ENCODE data around the gene MPV17L. TPM values are rescaled to one million over a fixed set of nuclear protein-coding genes. Genes with fewer than 3 reads are reported as not detected.
"Not testable (repeated sequence)": the region's sequence is repeated elsewhere in the genome, so short reads cannot be mapped to it uniquely, and the experiment has no call there.

Gene MPV17L
- total RNA-seq, 1 experiment from 2014 or later = not detected

DNA sequence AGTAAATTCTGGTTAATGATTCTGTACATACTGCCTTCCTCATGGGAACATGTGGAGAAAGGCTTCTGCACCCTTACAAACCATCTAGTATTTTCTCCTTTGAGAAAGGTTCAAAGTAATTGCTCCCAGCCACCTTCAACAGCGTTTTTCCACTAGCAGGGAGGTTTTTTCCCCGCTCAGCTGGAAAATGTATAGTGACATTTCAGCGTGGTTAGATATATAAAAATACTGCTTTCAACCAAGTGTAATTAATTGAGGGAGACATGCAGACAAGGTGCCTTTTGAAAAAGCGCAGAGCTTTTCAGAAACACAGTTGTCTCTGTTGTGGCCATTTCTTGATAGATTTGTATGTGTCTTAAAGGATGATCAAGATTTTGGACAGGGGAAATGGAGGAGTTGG lies 44.0 kb downstream of the MPV17L start:
- in situ Hi-C loops (cut with HindIII; ENCODE audit: low pct_unique_long_range_greater_than_20kb, low sequenced_read_pairs) = no loop called here
- DNase-seq (ENCODE audit: low read depth, low spot score) = no peak

- in situ Hi-C loops (cut with HindIII; ENCODE audit: low pct_unique_long_range_greater_than_20kb, low sequenced_read_pairs) = no loop called here
- DNase-seq (ENCODE audit: low read depth, low spot score) = no peak
These were observed 45.3 kb downstream of the MPV17L start for GRCh38 chr16:15440852-15441251.

DNA sequence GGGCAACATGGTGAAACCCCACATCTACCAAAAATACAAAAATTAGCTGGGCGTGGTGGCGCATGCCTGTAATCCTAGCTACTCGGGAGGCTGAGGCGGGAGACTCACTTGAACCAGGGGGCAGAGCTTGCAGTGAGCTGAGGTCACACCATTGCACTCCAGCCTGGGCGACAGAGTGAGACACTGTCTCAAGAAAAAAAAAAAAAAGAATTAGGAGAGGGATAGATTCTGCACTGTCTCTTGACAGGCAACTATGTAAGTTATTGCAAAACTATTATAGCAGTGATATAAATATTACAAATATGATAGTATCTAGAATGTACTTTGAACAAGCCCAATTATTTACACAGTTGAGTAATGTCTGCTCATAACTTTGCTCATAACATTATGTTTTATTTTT lies 46.6 kb downstream of the MPV17L start:
- DNase-seq (ENCODE audit: low read depth, low spot score); in situ Hi-C loops (cut with HindIII; ENCODE audit: low pct_unique_long_range_greater_than_20kb, low sequenced_read_pairs): not testable (repeated sequence)

GRCh38 chr16:15443753-15444152 lies 48.2 kb downstream of the MPV17L start:
- in situ Hi-C loops (cut with HindIII; ENCODE audit: low pct_unique_long_range_greater_than_20kb, low sequenced_read_pairs) = no loop called here
- no peak for DNase-seq (ENCODE audit: low read depth, low spot score)

- no peak for DNase-seq (ENCODE audit: low read depth, low spot score)
- in situ Hi-C loops (cut with HindIII; ENCODE audit: low pct_unique_long_range_greater_than_20kb, low sequenced_read_pairs) = no loop called here
These were observed 48.7 kb downstream of the MPV17L start for GRCh38 chr16:15444264-15444663.

DNA sequence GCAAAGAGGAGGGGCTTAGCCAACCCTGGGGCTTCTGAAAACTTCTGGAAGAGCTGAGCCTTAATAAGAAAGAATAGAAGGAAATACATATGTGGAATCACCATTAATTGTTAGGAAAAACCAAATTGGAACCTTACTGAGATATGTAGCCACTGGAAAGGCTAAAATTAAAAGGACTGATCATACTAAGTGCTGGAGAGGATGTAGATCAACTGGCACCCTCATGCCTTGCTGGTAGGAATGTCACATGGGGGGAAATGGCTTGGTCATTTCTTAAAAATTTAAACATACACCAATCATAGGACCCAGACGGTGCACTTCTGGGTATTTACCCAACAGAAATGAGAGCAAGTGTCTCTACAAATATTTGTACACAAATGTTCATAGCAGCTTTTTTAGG lies 49.9 kb downstream of the MPV17L start:
- in situ Hi-C loops (cut with HindIII; ENCODE audit: low pct_unique_long_range_greater_than_20kb, low sequenced_read_pairs) = no loop called here
- DNase-seq (ENCODE audit: low read depth, low spot score) = no peak

- in situ Hi-C loops (cut with HindIII; ENCODE audit: low pct_unique_long_range_greater_than_20kb, low sequenced_read_pairs) = no loop called here
- no peak for DNase-seq (ENCODE audit: low read depth, low spot score)
These were observed 51.3 kb downstream of the MPV17L start for GRCh38 chr16:15446901-15447300.

- in situ Hi-C loops (cut with HindIII; ENCODE audit: low pct_unique_long_range_greater_than_20kb, low sequenced_read_pairs) = no loop called here
- no peak for DNase-seq (ENCODE audit: low read depth, low spot score)
These were observed 55.1 kb downstream of the MPV17L start for GRCh38 chr16:15450624-15451023.

GRCh38 chr16:15451098-15451731 lies 55.7 kb downstream of the MPV17L start:
- in situ Hi-C loops (cut with HindIII; ENCODE audit: low pct_unique_long_range_greater_than_20kb, low sequenced_read_pairs) = no loop called here
- no peak for DNase-seq (ENCODE audit: low read depth, low spot score)

DNA sequence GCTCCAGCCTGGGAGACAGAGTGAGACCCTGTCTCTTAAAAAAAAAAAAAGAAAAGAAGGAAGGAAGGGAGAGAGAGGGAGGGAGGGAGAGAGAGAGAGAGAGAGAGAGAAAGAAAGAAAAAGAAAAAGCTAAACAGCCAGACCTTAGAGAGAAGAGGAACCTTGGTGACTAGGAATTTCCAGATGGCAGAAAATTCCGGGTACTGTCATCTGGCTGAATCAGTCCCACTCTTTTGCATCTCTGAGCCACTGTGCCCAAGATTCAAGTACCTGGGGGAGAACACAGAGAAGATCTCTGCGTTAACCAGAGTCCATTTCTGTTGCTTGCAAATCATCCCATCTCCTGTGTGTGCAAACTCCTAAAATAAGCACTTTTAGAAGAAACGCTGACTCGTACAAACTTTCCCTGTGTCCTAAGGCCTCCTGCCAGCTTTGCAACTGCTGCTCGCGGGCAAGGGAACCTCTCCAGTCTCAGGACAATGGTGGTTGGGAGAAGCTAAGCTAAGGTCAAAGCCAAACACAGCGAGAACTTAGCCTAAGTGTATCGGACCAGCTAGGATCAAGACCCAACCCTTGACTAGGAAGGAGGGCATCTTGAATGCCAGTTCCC lies 56.8 kb downstream of the MPV17L start:
- in situ Hi-C loops (cut with HindIII; ENCODE audit: low pct_unique_long_range_greater_than_20kb, low sequenced_read_pairs) = no loop called here
- DNase-seq (ENCODE audit: low read depth, low spot score) = no peak

GRCh38 chr16:15453296-15453695 lies 57.7 kb downstream of the MPV17L start:
- in situ Hi-C loops (cut with HindIII; ENCODE audit: low pct_unique_long_range_greater_than_20kb, low sequenced_read_pairs); DNase-seq (ENCODE audit: low read depth, low spot score): not testable (repeated sequence)

DNA sequence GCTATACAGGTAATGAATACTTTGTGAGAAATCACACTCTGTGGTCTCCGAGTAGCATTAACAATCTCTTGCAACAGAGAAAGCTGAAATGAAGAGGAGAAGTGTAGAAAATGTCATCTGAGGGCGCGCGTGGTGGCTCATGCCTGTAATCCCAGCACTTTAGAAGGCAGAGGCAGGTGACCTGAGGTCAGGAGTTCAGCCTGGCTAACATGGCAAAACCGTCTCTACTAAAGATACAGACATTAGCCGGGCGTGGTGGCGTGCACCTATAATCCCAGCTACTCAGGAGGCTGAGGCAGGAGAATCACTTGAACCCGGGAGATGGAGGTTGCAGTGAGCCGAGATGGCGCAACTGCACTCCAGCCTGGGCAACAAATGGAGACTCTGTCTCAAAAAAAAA lies 59.4 kb downstream of the MPV17L start:
- DNase-seq (ENCODE audit: low read depth, low spot score); in situ Hi-C loops (cut with HindIII; ENCODE audit: low pct_unique_long_range_greater_than_20kb, low sequenced_read_pairs): not testable (repeated sequence)

- no peak for DNase-seq (ENCODE audit: low read depth, low spot score)
These were observed 61.8 kb downstream of the MPV17L start for GRCh38 chr16:15457400-15457799.

DNA sequence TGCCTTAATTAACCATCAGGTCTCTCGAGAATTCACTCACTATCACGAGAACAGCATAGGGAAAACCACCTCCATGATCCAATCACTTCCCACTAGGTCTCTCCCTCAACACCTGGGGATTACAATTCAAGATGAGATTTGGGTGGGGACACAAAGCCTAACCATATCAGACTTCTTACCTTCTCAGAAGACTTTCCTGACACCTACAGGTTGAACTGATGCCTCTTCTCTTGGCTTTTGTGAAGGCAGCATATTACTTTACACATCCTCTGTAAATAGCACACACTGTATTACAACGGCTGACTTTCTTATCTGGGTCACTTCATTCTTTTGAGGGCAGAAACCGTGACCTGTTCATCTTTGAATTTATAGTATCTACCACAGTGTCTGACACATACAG lies 62.4 kb downstream of the MPV17L start:
- no peak for DNase-seq (ENCODE audit: low read depth, low spot score)
- in situ Hi-C loops (cut with HindIII; ENCODE audit: low pct_unique_long_range_greater_than_20kb, low sequenced_read_pairs) = no loop called here

More at GRCh38 chr16:15457400-15457799, 61.8 kb downstream of the MPV17L start:
- in situ Hi-C loops (cut with HindIII; ENCODE audit: low pct_unique_long_range_greater_than_20kb, low sequenced_read_pairs) = no loop called here

- in situ Hi-C loops (cut with HindIII; ENCODE audit: low pct_unique_long_range_greater_than_20kb, low sequenced_read_pairs) = no loop called here
- no peak for DNase-seq (ENCODE audit: low read depth, low spot score)
These were observed 64.2 kb downstream of the MPV17L start for GRCh38 chr16:15459791-15460190.

DNA sequence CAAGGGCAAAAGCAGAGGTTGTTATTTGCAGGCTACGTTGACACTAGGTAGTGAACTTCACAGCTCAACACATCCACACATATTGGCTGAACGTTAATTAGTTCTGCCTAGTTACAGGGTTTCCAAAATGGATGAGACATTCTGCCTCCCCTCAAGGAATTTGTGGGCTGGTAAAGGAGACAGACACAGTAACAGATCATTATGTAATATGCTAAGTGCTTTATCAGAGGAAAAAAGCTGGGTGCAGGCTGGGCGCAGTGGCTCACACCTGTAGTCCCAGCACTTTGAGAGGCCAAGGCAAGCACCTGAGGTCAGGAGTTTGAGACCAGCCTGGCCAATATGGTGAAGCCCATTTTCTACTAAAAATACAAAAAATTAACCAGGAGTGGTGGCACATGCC lies 65.0 kb downstream of the MPV17L start:
- no peak for DNase-seq (ENCODE audit: low read depth, low spot score)
- in situ Hi-C loops (cut with HindIII; ENCODE audit: low pct_unique_long_range_greater_than_20kb, low sequenced_read_pairs) = no loop called here

DNA sequence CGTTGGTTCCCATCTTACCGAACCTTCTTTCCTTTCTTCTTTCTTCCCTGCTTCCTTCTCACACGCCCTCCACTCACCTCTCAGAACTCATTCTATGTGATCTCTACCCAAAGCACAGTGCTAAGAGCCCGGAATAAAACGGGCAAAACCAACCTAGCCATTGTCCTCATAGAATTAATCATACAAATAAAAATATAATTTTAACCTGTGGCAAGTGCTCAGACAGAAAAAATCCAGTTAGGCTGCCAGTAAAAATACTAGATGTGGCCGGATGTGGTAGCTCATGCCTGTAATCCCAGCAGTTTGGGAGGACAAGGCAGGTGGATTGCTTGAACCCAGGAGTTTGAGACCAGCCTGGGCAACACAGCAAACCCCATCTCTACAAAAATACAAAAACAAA lies 65.8 kb downstream of the MPV17L start:
- no peak for DNase-seq (ENCODE audit: low read depth, low spot score)
- in situ Hi-C loops (cut with HindIII; ENCODE audit: low pct_unique_long_range_greater_than_20kb, low sequenced_read_pairs) = no loop called here

Measured in SK-MEL-5 (cell line).